ENCODE data around the gene TREH.
A peak's percentile ranks its signal among the peaks of the same experiment; 100 is the strongest.

Gene TREH

GRCh38 chr11:118662401-118663271 lies 16.8 kb downstream of the TREH start:
- DNase-seq, result no peak

DNA sequence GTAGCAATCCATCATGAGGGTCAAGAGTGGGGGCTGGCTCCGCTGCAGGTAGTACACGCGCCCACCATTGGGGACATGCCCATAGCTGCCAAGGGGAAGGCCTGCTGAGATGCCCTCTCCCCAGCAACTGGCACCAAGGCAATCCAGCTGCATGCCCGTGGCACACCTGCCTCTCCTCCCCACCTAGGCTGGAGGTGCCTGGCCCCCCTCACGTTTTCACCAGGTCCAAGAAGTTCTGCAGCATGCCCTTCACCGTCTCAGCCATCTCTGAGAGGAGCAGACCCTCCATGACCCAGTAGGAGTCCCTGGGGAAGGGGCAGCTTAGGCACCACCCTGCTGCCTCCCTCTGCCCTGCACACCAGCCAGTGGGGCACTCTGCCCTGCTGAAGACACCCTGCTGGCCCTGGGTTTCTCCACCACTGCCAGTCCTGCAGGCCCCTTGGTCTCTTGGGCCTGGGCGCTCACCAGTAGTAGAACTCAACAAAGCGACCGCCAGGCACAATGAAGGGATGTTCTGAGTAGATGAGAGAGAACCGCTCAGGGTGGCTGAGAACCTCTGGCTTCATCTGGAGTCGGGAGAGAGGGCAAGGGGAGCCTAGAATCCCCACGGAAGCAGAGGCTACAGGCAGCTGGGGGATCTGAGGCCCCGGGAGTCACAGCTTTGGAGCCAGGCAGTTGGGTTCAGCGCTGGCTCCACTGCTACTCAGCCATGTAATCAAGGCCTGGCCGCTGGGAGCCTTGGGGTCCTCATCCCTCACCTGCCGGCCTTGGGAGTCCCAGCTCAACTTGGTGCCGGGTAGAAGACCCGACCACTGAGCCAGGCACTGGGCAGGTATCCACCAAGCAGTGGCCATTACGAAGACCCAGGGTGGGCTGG lies 17.8 kb downstream of the TREH start:
- DNase-seq, result no peak

DNA sequence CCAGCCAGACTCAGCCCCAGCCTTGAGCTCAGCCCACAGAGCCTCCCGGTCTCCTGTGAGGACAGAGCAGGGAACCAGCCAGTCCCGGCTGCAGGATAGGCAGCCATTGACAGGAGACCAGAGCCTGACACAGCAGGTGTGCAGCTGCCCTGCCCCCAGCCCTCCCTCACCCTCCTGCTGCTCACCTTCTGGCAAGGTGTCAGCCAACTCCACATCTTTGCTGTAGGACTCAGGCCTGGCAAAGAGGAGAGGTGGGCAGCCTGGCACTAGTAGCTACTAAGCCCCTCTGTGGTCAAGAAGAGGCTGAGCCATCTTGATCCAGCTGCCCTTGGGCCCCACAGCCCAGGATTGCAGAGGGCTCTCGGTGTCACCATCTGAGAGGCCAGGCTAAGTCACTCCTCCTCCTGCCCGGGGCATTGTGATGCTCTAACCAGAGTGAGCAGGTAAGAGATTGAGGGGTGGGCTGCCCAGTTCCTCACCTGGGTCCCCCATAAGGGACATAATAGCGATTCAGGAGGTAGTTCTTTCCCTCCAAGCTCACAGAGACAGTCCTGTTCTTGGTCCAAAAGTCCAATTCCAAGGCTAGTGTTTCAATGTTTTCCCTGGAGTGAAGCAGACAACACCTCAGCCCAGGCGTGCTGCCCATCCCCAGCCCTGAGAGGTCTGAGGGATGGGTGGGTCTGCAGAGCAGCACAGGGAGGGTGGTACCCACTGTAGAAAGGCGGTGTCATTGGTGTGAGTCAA lies 18.6 kb downstream of the TREH start:
- no peak for DNase-seq

DNA sequence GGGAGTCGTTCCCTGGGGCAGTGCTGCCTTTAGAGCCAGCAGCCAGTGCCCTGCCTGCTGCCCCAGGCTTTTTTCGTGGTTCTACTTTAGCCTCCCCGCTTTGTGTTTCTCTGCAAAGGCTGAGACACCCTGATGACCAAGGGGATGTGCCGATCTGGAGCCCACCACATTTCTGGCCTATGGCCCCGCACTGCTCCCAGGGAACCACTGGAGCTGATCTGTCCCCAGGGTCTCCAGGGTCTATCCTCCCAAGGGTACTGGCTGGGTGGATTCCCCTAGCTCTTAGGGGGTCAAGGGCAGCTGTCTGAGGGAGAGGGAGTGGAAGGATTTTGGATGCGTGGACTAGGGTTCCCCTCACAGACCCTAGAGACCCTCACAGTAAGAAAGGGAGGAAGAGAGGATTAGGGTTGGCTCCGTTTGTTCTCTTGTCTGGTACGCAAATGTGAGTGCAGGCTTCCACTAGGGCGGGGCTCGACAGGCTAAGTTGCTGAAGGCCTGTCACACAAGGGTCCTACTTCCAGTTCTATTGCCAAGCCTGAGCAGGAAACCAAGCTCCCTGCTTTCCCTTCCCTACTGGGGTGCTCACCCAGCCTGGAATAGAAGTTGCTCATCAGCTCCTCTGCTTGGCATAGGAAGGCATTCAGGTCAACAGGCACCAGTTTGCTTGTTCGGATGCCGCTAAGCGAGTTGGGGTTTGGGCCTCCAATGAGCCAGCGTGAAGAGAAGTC lies 19.3 kb downstream of the TREH start:
- DNase-seq, result no peak

DNA sequence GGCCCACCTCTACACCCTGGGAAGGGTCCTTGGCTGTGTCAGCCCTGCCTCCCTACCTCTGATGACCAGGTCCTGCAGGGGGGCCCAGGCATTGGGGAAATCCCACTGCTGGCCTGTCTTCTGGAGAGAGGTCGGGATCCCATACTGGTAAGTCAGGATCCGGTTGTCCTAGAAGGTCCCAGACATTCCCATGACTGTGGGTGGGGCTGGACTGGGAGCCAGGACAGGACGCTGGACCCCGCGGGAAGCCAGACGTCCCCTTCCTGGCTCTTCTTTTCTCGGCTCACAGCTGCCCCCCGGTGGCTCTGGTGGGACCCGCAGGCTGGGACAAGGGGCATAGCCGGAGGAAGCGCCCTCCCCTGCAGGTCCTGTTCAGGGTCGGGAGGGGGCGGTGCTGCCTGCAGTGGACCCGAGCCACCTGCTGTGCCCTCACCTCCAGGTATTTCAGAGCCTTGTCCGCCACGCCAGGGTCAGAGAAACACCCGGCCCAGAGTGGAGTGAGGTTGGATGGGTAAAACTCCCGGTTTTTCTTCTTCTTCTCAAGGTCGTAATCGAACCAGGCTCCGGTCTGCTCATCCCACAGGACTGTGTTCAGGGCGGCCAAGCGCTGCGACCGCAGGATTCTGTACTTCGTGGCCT lies 20.0 kb downstream of the TREH start:
- DNase-seq, result peak; percentile 64

DNA sequence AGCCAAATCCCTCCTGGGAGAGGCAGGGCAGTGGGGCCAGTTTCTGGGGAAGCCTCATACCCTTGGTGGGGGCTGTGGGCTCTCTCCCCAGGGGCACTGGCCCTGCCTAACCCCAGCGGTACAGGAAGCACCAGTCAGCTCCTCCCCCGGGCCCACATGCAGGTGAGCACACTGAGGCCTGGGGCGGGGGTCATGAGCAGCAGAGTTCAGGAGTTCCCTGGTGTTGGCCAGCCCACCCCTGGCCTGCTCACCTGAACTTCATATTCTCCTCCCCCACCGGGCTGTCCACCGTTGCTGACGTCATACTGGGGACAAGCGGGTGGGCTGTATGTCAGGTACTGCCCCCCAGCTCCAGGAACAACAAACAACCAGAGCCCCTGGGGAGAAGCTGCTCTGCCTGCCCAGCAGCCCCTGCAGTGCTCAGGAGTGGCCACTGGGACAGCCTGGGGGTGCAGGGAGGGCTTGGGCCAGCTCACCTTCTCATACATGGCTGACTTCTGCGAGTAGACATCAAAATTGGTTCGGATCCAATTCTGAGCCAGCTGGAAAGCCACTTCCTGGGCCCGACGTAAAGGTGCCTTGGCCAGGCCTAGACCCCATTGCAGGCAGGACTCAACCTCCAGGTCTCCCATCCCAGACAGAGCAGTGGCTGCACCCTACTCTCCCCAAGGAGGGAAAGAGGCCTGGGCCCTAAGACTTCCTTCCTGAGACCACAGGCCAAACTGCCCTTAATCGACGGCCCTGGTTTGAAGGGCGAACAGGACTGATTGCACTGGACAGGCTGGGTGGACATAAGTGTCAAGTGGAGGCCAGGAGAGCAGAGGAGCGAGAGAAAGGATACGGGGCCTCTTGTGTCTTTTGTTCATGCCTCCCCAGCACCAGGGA lies 20.8 kb downstream of the TREH start:
- DNase-seq, result no peak

DNA sequence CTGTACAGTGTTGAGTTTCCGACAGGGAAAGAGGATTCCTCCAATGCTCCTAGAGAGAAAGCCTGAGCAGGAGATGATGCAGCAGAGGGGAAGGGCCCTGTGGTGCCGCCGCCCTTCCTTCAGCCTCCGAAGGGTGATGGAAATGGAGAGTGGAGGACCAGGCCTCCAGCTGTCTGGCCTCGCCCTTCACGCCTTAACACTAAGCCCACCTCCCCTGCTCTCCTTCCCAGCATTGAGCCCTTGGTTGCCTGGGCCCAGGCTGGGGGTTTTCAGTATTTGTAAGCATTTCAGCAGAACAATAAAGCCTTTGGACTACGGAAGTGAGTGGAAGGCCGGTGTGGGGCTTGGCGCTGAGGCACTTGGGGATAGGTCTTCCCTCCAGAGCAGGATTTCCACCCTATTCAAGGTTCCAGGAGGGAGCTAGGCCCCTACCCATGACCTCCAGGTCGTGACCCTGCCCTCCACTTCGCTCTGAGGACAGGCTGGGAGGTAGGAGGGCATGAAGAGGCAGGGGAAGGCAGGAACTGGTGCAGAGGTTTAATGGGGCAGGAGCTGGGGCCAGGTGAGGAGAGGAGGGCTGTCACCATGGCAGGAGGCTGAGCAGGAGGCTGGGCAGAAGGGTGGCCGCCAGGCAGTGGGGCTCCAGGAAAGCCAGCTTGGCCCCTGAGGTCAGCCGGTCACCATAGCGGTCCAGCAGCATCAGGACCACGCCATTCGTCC lies 21.6 kb downstream of the TREH start:
- DNase-seq, result no peak

GRCh38 chr11:118657238-118657637 lies 22.2 kb downstream of the TREH start:
- DNase-seq, result no peak

- DNase-seq, result no peak
Measured at GRCh38 chr11:118656563-118657165, 22.8 kb downstream of the TREH start.

GRCh38 chr11:118655486-118656190 lies 23.8 kb downstream of the TREH start:
- DNase-seq, result no peak

GRCh38 chr11:118653684-118654390 lies 25.6 kb downstream of the TREH start:
- DNase-seq, result no peak

DNA sequence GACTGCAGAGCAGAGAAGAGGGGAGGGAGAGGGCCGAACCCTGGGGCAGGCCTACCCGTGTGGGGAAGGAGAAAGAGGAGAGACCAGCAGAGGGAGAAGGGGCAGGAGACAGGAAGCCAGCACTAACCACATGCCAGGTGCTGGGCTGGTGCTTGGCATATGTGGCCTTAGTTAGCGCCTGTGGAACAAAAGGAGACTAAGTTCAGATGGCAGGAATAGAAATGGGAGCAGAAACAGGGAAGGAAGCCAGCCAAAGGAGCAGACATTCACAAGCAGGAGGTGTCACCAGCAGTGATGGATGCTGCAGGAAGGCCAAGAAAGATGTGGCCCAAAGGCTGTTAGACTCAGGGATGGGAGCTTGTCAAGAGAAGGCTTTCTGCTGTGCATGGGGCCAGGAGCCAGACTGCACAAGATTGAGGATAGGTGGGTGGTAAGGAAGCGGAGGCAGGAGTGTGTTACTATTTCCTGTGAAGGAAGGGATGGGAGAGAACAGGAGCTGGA lies 26.7 kb downstream of the TREH start:
- DNase-seq, result no peak

- DNase-seq, result no peak
Measured at GRCh38 chr11:118651820-118652219, 27.6 kb downstream of the TREH start.

GRCh38 chr11:118650366-118650765 lies 29.1 kb downstream of the TREH start:
- no peak for DNase-seq

GRCh38 chr11:118649941-118650340 lies 29.5 kb downstream of the TREH start:
- no peak for DNase-seq

- DNase-seq, result no peak
Measured at GRCh38 chr11:118648291-118648690, 31.2 kb downstream of the TREH start.

DNA sequence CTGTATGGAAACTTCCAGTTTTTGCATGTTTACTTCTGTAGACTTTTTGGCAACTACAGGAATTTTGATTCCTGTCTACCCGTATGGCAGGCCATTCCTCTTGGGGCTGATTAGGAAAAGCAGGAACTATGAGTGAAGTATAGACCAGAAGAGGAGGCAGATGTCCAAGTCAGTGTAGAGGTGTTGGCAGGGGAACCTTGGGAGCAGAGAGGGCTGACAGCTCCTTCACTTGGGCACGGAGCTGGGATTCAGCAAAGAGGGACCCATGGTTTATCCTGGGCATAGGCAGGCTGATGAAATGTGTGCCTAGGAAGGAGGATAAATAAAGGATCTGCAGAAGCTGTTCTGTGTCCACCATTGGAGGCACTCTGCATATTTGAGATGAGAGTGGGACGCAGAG lies 33.1 kb downstream of the TREH start:
- no peak for DNase-seq

- no peak for DNase-seq
Measured at GRCh38 chr11:118645066-118645715, 34.3 kb downstream of the TREH start.

Measured in DMS 273 treated with DMSO at 0.1 percent for 48 hours (cell line).